ENCODE measurements around the gene ACD.
"Not testable (repeated sequence)": the region's sequence is repeated elsewhere in the genome, so short reads cannot be mapped to it uniquely, and the experiment has no call there.

ACD gene

GRCh38 chr16:67659675-67660563 is at the start of gene ACD:
Gene ACD (minus strand): TSS chr16:67660260. CDS start chr16:67660220, 40 bp downstream.
- H3K27ac ChIP-seq: peak within 1 kb of the TSS; percentile 60
- DNase-seq (ENCODE audit: low read depth, low spot score): peak; percentile 26

- peak overlapping the region; percentile 48 for H3K27ac ChIP-seq
- DNase-seq (ENCODE audit: low read depth, low spot score): no peak
Observed at GRCh38 chr16:67709050-67709449, 49.0 kb upstream of the ACD start.

GRCh38 chr16:67708368-67708771 is 48.3 kb upstream of the ACD start:
- DNase-seq (ENCODE audit: low read depth, low spot score): no peak
- peak overlapping the region; percentile 48 for H3K27ac ChIP-seq

- no peak for DNase-seq (ENCODE audit: low read depth, low spot score)
Observed at GRCh38 chr16:67707790-67708189, 47.7 kb upstream of the ACD start.

GRCh38 chr16:67707210-67707609 is 47.1 kb upstream of the ACD start:
- H3K27ac ChIP-seq: no peak overlapping the region
- DNase-seq (ENCODE audit: low read depth, low spot score): no peak

More at GRCh38 chr16:67707790-67708189, 47.7 kb upstream of the ACD start:
- peak overlapping the region; percentile 48 for H3K27ac ChIP-seq

GRCh38 chr16:67704110-67704509 is 44.0 kb upstream of the ACD start:
- no peak for DNase-seq (ENCODE audit: low read depth, low spot score)

GRCh38 chr16:67703626-67704025 is 43.6 kb upstream of the ACD start:
- no peak overlapping the region for H3K27ac ChIP-seq
- no peak for DNase-seq (ENCODE audit: low read depth, low spot score)

More at GRCh38 chr16:67704110-67704509, 44.0 kb upstream of the ACD start:
- H3K27ac ChIP-seq: no peak overlapping the region

- H3K27ac ChIP-seq: no peak overlapping the region
- no peak for DNase-seq (ENCODE audit: low read depth, low spot score)
Observed at GRCh38 chr16:67702130-67702529, 42.1 kb upstream of the ACD start.

GRCh38 chr16:67701420-67701819 is 41.4 kb upstream of the ACD start:
- no peak for DNase-seq (ENCODE audit: low read depth, low spot score)
- no peak overlapping the region for H3K27ac ChIP-seq

GRCh38 chr16:67699265-67699664 is 39.2 kb upstream of the ACD start:
- H3K27ac ChIP-seq: peak overlapping the region; percentile 68
- DNase-seq (ENCODE audit: low read depth, low spot score): no peak

GRCh38 chr16:67697422-67698185 is 37.5 kb upstream of the ACD start:
- H3K27ac ChIP-seq: peak overlapping the region; percentile 68
- DNase-seq (ENCODE audit: low read depth, low spot score): no peak

- no peak for DNase-seq (ENCODE audit: low read depth, low spot score)
Observed at GRCh38 chr16:67694611-67695010, 34.6 kb upstream of the ACD start.

GRCh38 chr16:67693517-67694285 is 33.6 kb upstream of the ACD start:
- not testable (repeated sequence) for DNase-seq (ENCODE audit: low read depth, low spot score)
- peak overlapping the region; percentile 18 for H3K27ac ChIP-seq

More at GRCh38 chr16:67694611-67695010, 34.6 kb upstream of the ACD start:
- H3K27ac ChIP-seq: no peak overlapping the region

- no peak for DNase-seq (ENCODE audit: low read depth, low spot score)
- peak overlapping the region; percentile 67 for H3K27ac ChIP-seq
Observed at GRCh38 chr16:67685388-67686112, 25.5 kb upstream of the ACD start.

- DNase-seq (ENCODE audit: low read depth, low spot score): no peak
- H3K27ac ChIP-seq: peak overlapping the region; percentile 67
Observed at GRCh38 chr16:67683767-67684166, 23.7 kb upstream of the ACD start.

GRCh38 chr16:67679935-67680897 is 20.2 kb upstream of the ACD start:
- H3K27ac ChIP-seq: no peak overlapping the region
- no peak for DNase-seq (ENCODE audit: low read depth, low spot score)

- no peak overlapping the region for H3K27ac ChIP-seq
- DNase-seq (ENCODE audit: low read depth, low spot score): no peak
Observed at GRCh38 chr16:67678354-67679023, 18.4 kb upstream of the ACD start.

- DNase-seq (ENCODE audit: low read depth, low spot score): no peak
- peak overlapping the region; percentile 61 for H3K27ac ChIP-seq
Observed at GRCh38 chr16:67677712-67678111, 17.7 kb upstream of the ACD start.
